ENCODE measurements around the gene USP24. TPM values are rescaled to one million over a fixed set of nuclear protein-coding genes. Genes with fewer than 3 reads are reported as not detected.

USP24 gene
- total and polyA plus RNA-seq, 2 donors (not counting 1 experiment from before 2014, with no cell fraction given) = 18.9 to 152 TPM

DNA sequence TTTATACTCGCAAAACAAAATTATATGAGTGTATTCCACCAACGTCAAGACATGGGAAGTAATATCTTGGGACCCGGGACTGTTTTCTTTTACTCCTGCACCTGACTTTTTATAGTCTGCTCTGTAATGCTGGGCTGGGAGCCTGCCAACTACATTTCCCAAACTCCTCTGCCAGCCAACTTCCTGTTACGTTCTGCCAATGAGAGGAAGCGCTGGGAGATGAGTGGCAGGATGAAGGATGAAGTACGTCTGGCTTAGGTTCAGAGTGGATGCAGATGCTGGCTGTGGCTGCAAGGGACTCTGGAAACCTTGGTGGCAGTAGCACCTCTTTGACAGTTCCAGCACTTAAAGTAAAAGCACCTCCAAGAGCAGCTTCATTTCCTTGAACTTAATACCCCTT, 59.6 kb downstream of the USP24 start:
- ATAC-seq (ENCODE audit: low read depth) (no peak), DNase-seq (no peak)
- ChIA-PET CTCF (interaction anchor here (1.3 to 1.5 kb wide), 2 partner anchors 15 to 122 kb away, joined by 4 read pairs; no protein-coding TSS in a partner anchor), POLR2A (no interaction called here)
- TF ChIP-seq, protein P1, sequence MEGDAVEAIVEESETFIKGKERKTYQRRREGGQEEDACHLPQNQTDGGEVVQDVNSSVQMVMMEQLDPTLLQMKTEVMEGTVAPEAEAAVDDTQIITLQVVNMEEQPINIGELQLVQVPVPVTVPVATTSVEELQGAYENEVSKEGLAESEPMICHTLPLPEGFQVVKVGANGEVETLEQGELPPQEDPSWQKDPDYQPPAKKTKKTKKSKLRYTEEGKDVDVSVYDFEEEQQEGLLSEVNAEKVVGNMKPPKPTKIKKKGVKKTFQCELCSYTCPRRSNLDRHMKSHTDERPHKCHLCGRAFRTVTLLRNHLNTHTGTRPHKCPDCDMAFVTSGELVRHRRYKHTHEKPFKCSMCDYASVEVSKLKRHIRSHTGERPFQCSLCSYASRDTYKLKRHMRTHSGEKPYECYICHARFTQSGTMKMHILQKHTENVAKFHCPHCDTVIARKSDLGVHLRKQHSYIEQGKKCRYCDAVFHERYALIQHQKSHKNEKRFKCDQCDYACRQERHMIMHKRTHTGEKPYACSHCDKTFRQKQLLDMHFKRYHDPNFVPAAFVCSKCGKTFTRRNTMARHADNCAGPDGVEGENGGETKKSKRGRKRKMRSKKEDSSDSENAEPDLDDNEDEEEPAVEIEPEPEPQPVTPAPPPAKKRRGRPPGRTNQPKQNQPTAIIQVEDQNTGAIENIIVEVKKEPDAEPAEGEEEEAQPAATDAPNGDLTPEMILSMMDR (IDR thresholded peaks at IDR 0.05) = no peak
- TF ChIP-seq EZH2 (IDR thresholded peaks at IDR 0.05; ENCODE audit: borderline replicate concordance, insufficient read depth, low read depth, low read length, poor library complexity, severe bottlenecking) = no peak
- Histone ChIP-seq H3K27ac (ENCODE audit: low read length in 2 of 2) (peak overlapping the region in 1 of 2 donors; percentile 38), H4K20me1 (ENCODE audit: control insufficient read depth, insufficient read depth, low read length, poor library complexity, severe bottlenecking) (no peaks in the 10 kb centered on the region), H2AFZ (ENCODE audit: insufficient read depth, low read depth, low read length, poor library complexity, severe bottlenecking) (no peak overlapping the region), H3K9me3 (ENCODE audit: control extremely low read depth in 1 of 3, control insufficient read depth in 2 of 3, insufficient read depth in 1 of 3, low read length in 2 of 3) (no peaks in the 10 kb centered on the region), H3K4me3 (ENCODE audit: control extremely low read depth in 1 of 5, extremely low read depth in 1 of 5, insufficient read depth in 1 of 5, low read depth in 2 of 5, low read length in 4 of 5) (no peak overlapping the region), H3K36me3 (replicated peaks in 1 of 2; ENCODE audit: control extremely low read depth in 1 of 2, control insufficient read depth in 1 of 2, extremely low read depth in 1 of 2, insufficient read depth in 2 of 2, low read length in 1 of 2) (peaks cover 11 to 84% of the 10 kb centered on the region in 2 experiments), H3K4me1 (ENCODE audit: control insufficient read depth in 2 of 2, insufficient read depth in 2 of 2, low read length in 2 of 2) (peaks cover 14% of the 10 kb centered on the region in 2 donors), H3K27me3 (replicated peaks in 1 of 4; ENCODE audit: control extremely low read depth in 1 of 4, control insufficient read depth in 3 of 4, insufficient read depth in 4 of 4, low read length in 3 of 4) (no peaks in the 10 kb centered on the region), H3K4me2 (replicated peaks; ENCODE audit: low read depth, low read length, poor library complexity, severe bottlenecking) (no peak overlapping the region), H3K9ac (ENCODE audit: low read length) (no peak overlapping the region), H3K79me2 (ENCODE audit: control insufficient read depth, insufficient read depth, low read length) (no peaks in the 10 kb centered on the region)
- intact Hi-C loops (cut with micrococcal nuclease) = no loop called here
- 76% methylated on average over 3 of the region's 6 CpGs for WGBS (ENCODE audit: insufficient coverage)
- Mint-ChIP-seq H3K27me3 (no peaks in the 10 kb centered on the region), H3K27ac (no peak overlapping the region), H3K9me3 (ENCODE audit: insufficient read depth) (no peaks in the 10 kb centered on the region), H3K4me3 (no peak overlapping the region), H3K4me1 (peaks cover 17% of the 10 kb centered on the region)

DNA sequence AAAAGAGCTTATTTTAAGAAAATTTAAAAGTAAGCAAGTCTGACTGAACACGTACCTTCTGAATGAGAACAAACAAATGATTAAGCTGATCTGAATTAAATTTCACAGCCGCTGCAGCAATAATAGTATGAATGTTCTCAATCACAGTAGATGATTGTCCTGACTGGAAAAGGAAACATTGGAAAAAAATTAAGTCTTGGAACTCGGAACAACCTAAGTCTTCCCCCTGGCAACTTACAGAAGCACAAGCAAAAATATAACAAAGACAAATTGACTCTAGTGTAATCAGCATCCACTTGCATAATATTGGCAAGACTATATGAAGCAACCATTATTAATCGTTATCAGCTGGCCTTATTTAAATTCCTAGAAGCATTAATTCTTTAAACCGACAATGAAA, 60.5 kb downstream of the USP24 start:
- POLR2A ChIA-PET = no interaction called here

More for the DNA sequence above, 60.5 kb downstream of the USP24 start:
- Histone ChIP-seq H3K4me2 (replicated peaks; ENCODE audit: low read depth, low read length, poor library complexity, severe bottlenecking) (no peak overlapping the region), H3K27me3 (replicated peaks in 1 of 4; ENCODE audit: control extremely low read depth in 1 of 4, control insufficient read depth in 3 of 4, insufficient read depth in 4 of 4, low read length in 3 of 4) (no peaks in the 10 kb centered on the region), H3K4me1 (ENCODE audit: control insufficient read depth in 2 of 2, insufficient read depth in 2 of 2, low read length in 2 of 2) (peaks cover 14% of the 10 kb centered on the region in 2 donors), H3K36me3 (replicated peaks in 1 of 2; ENCODE audit: control extremely low read depth in 1 of 2, control insufficient read depth in 1 of 2, extremely low read depth in 1 of 2, insufficient read depth in 2 of 2, low read length in 1 of 2) (peaks cover 9 to 81% of the 10 kb centered on the region in 2 experiments), H3K4me3 (ENCODE audit: control extremely low read depth in 1 of 5, extremely low read depth in 1 of 5, insufficient read depth in 1 of 5, low read depth in 2 of 5, low read length in 4 of 5) (no peak overlapping the region), H2AFZ (ENCODE audit: insufficient read depth, low read depth, low read length, poor library complexity, severe bottlenecking) (no peak overlapping the region), H4K20me1 (ENCODE audit: control insufficient read depth, insufficient read depth, low read length, poor library complexity, severe bottlenecking) (no peaks in the 10 kb centered on the region), H3K9me3 (ENCODE audit: control extremely low read depth in 1 of 3, control insufficient read depth in 2 of 3, insufficient read depth in 1 of 3, low read length in 2 of 3) (no peaks in the 10 kb centered on the region), H3K9ac (ENCODE audit: low read length) (no peak overlapping the region), H3K79me2 (ENCODE audit: control insufficient read depth, insufficient read depth, low read length) (no peaks in the 10 kb centered on the region), H3K27ac (ENCODE audit: low read length in 2 of 2) (no peak overlapping the region)
- H3K4me1 Mint-ChIP-seq = peaks cover 17% of the 10 kb centered on the region
- no peak for TF ChIP-seq EZH2 (IDR thresholded peaks at IDR 0.05; ENCODE audit: borderline replicate concordance, insufficient read depth, low read depth, low read length, poor library complexity, severe bottlenecking)
- TF ChIP-seq, protein P1 (IDR thresholded peaks at IDR 0.05) = no peak
- H3K27ac Mint-ChIP-seq = no peak overlapping the region
- intact Hi-C loops (cut with micrococcal nuclease) = no loop called here
- WGBS (ENCODE audit: insufficient coverage) = 100% methylated on average over 2 of the region's 5 CpGs
- ATAC-seq (ENCODE audit: low read depth) = no peak
- H3K9me3 Mint-ChIP-seq (ENCODE audit: insufficient read depth) = no peaks in the 10 kb centered on the region
- DNase-seq = no peak
- H3K27me3 Mint-ChIP-seq = no peaks in the 10 kb centered on the region
- CTCF ChIA-PET = interaction anchor here (1.2 to 2.3 kb wide), 5 partner anchors 12 to 183 kb away, joined by 3 to 11 read pairs (median 5); no protein-coding TSS in a partner anchor
- no peak overlapping the region for H3K4me3 Mint-ChIP-seq

Measured in B cell (primary cell).